Rectal smooth muscle tissue (tissue), 1 donor: ENCODE measurements around the gene TMEM9.

Source experiments
- H3K27ac ChIP-seq: one replicate; pipeline ENCODE4 v1.7.0; 2013; ENCODE audit warnings: low read depth, low read length, inconsistent platforms
- H3K27me3 ChIP-seq: one replicate; pipeline ENCODE4 v1.7.0; 2013; ENCODE audit warnings: low read length; ENCODE audit not compliant: control insufficient read depth, insufficient read depth
- H3K36me3 ChIP-seq: one replicate; pipeline ENCODE4 v1.7.0; 2013; ENCODE audit warnings: low read length; ENCODE audit not compliant: control insufficient read depth, insufficient read depth
- H3K4me1 ChIP-seq: one replicate; pipeline ENCODE4 v1.7.0; 2013; ENCODE audit warnings: low read length; ENCODE audit not compliant: control insufficient read depth, insufficient read depth
- H3K4me3 ChIP-seq: one replicate; pipeline ENCODE4 v1.7.0; 2013; ENCODE audit warnings: low read length
- H3K9ac ChIP-seq: one replicate; pipeline ENCODE4 v1.7.0; 2013; ENCODE audit warnings: low read length

The TMEM9 gene

DNA sequence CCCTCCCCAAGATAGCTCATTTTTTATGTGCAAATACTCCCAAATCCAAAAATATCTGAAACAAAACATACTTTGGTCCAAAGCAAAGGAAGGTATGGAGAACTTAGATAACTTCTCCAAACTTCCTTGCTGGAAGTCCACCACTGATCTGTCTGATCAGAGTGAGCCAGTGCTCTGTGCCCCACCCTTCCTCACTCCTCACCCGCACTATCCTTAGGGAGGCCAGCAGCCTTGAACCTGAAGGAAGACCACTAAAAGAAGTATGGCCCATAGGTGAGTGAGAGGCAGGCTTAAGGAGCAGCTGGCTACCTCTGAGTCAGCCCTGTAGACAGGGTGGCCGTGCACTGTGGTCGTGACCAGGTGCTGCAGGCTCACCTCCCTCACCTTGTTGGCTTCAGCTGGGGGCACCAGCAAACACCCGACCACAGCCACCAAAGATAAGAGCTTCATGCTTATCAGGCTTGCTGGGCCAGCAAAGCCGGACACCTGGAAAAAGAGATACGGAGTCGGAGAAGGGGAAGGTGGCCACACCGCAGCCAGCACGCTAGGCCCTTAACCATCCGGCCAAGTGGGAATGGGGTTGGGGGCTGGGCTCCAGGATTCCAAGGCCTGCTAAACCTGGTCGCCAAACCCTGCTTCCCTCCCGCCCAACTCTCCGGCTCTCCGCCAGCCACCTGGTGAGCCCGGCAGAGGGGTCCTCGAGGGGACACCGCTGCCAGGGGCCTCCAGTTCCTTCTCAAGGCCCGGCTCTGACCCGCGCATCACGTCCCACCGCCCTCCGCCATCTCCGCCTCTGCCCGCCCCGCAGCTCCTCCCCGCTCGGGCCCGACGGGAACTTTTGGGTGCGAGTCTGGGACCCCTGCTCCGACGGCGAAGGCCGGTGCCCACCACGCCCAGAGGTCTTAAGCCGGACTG is 543 bp downstream of the TMEM9 start:
- Histone ChIP-seq H3K4me3 (peak overlapping the region; percentile 85), H3K27me3 (no peaks in the 10 kb centered on the region), H3K36me3 (peaks cover 9% of the 10 kb centered on the region), H3K27ac (peak overlapping the region; percentile 46), H3K4me1 (peaks cover 11% of the 10 kb centered on the region), H3K9ac (peak overlapping the region; percentile 45)

- Histone ChIP-seq H3K36me3 (peaks cover 32% of the 10 kb centered on the region), H3K4me3 (no peak overlapping the region), H3K27me3 (no peaks in the 10 kb centered on the region), H3K27ac (no peak overlapping the region), H3K9ac (no peak overlapping the region), H3K4me1 (peaks cover 6% of the 10 kb centered on the region)
Observed at GRCh38 chr1:201149400-201149799, 4.9 kb downstream of the TMEM9 start.

DNA sequence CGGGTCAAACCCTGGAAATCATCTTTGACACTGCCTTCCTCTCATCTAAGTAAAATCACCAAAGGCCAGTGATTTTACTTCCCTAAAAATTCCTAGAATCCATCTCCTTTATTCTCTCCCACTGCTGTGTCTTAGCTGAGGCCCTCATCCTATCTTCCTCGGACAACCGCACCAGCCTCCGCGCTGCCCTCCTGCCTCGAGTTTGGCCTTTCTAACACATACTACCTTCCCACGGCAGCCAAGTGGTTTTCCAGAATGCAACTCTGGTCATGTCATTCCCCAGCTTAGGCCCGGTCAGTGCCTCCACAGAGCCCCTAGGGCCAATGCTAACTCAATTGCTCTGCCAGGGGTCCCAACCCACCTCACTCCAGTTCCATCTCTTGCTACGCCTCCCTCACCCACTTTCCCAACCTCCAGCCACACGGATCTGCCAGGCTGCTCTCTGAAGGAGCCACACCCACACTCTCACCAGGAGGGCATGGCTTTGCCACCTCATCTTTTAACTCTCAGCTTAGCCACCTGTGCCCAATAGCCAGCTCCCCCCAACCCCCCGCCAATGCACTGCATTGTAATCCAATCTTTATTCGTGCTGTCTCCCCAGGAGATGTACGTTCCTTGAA is 6.8 kb downstream of the TMEM9 start:
- H3K36me3 ChIP-seq = peaks cover 40% of the 10 kb centered on the region
- H3K27me3 ChIP-seq = no peaks in the 10 kb centered on the region
- H3K4me1 ChIP-seq = no peaks in the 10 kb centered on the region
- no peak overlapping the region for H3K9ac ChIP-seq
- no peak overlapping the region for H3K4me3 ChIP-seq
- H3K27ac ChIP-seq = no peak overlapping the region

- H3K4me3 ChIP-seq = no peak overlapping the region
- peaks cover 40% of the 10 kb centered on the region for H3K36me3 ChIP-seq
- H3K27me3 ChIP-seq = no peaks in the 10 kb centered on the region
- no peak overlapping the region for H3K9ac ChIP-seq
- no peak overlapping the region for H3K27ac ChIP-seq
- H3K4me1 ChIP-seq = no peaks in the 10 kb centered on the region
Observed at GRCh38 chr1:201146626-201147390, 7.5 kb downstream of the TMEM9 start.

GRCh38 chr1:201145816-201146215 is 8.5 kb downstream of the TMEM9 start:
- Histone ChIP-seq H3K4me1 (no peaks in the 10 kb centered on the region), H3K4me3 (no peak overlapping the region), H3K36me3 (peaks cover 37% of the 10 kb centered on the region), H3K9ac (no peak overlapping the region), H3K27ac (no peak overlapping the region), H3K27me3 (no peaks in the 10 kb centered on the region)

GRCh38 chr1:201145132-201145531 is 9.1 kb downstream of the TMEM9 start:
- Histone ChIP-seq H3K27ac (no peak overlapping the region), H3K4me1 (no peaks in the 10 kb centered on the region), H3K36me3 (peaks cover 37% of the 10 kb centered on the region), H3K27me3 (no peaks in the 10 kb centered on the region), H3K9ac (no peak overlapping the region), H3K4me3 (no peak overlapping the region)

DNA sequence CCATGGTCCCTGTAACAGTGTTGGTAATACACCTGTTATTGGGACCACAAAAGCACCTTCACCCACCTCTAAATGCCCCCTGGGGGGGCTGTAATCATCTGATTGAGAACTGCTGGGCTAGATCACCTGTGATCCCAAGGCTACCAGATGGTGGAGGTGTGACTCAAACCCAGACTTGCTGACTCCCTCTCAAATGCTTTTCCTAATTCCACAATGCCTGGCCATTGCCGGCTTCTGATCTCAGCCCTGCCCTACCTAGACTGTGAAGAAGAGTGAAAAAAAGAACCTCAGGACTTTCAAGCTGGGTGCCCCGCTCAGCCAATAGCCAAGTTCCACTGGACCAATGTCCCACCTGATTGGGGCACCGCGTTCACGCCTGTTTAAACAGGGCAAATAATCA is 9.6 kb downstream of the TMEM9 start:
- peaks cover 33% of the 10 kb centered on the region for H3K36me3 ChIP-seq

DNA sequence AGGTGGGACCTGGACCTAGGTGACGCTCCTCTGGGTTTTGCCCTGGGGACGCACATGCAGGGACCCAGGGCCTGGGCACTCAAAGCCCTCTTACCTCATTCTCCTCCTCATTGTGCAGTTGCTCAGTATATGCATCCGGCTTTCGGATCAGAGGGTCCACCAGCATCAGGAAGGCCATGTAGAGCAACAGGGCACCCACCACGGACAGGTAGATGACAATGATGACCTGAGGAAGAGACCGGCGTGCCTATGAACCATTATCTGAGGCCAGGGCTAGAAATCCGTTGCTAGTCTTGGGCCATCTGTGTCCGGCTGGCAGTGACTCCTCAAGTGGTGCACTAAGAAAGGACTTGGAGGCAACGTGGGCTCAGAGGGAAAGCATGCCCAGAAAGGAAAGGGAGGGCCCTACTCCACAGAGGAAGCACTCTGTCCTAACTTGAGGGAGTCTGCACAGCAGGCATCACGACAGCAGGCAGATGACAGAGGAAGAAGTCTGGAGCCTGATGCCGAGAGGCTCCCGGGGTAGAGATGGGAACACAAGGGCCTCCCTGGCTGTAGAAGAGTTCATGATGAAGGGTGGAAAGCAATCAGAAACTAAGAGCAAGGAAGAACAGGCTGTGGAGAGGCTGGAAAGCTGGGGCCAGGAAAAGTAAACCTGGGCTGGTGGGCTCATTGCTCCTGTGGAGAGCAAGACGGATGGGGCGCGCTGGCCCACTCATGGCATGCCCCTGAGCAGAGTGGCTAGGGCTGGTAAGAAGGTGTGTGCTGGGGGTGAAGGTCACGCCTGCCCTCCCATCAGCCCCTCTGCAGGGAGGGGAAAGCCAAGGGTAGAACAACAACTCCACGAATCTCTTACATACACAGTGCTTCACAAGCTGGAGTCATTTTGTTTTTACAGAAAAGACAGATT is 10.3 kb downstream of the TMEM9 start:
- no peak overlapping the region for H3K27ac ChIP-seq
- peaks cover 32% of the 10 kb centered on the region for H3K36me3 ChIP-seq
- no peaks in the 10 kb centered on the region for H3K27me3 ChIP-seq
- H3K4me3 ChIP-seq = no peak overlapping the region
- no peaks in the 10 kb centered on the region for H3K4me1 ChIP-seq
- no peak overlapping the region for H3K9ac ChIP-seq

More for the DNA sequence above, 9.6 kb downstream of the TMEM9 start:
- H3K27ac ChIP-seq = no peak overlapping the region
- no peak overlapping the region for H3K9ac ChIP-seq
- H3K4me1 ChIP-seq = no peaks in the 10 kb centered on the region
- H3K4me3 ChIP-seq = no peak overlapping the region
- no peaks in the 10 kb centered on the region for H3K27me3 ChIP-seq

GRCh38 chr1:201142849-201143725 is 11.2 kb downstream of the TMEM9 start:
- H3K4me3 ChIP-seq = no peak overlapping the region
- no peaks in the 10 kb centered on the region for H3K27me3 ChIP-seq
- no peaks in the 10 kb centered on the region for H3K4me1 ChIP-seq
- peaks cover 32% of the 10 kb centered on the region for H3K36me3 ChIP-seq
- no peak overlapping the region for H3K27ac ChIP-seq
- no peak overlapping the region for H3K9ac ChIP-seq

- no peaks in the 10 kb centered on the region for H3K27me3 ChIP-seq
- H3K4me3 ChIP-seq = no peak overlapping the region
- peaks cover 6% of the 10 kb centered on the region for H3K4me1 ChIP-seq
- H3K27ac ChIP-seq = no peak overlapping the region
- H3K36me3 ChIP-seq = peaks cover 28% of the 10 kb centered on the region
- H3K9ac ChIP-seq = no peak overlapping the region
Observed at GRCh38 chr1:201142011-201142848, 12.0 kb downstream of the TMEM9 start.
